GM18951 (cell line): ENCODE data around the gene ZMYND8.
"Not testable (repeated sequence)": the region's sequence is repeated elsewhere in the genome, so short reads cannot be mapped to it uniquely, and the experiment has no call there.

Experiments
- POLR2A ChIP-seq: IDR thresholded peaks from 4 replicates; pipeline ENCODE4 v1.6.1; 2011; ENCODE audit warnings: mild to moderate bottlenecking; ENCODE audit not compliant: insufficient read length, insufficient read depth; ENCODE audit errors: extremely low read depth
- in situ Hi-C: fragments of 300-500 bp; cut with MboI; formaldehyde crosslinking; loops from one replicate; pipeline ENCODE4 v1.12.0; 2022; ENCODE audit warnings: low sequenced_read_pairs, mixed read lengths, inconsistent platforms; ENCODE audit not compliant: unreplicated experiment

The ZMYND8 gene

GRCh38 chr20:47310729-47311128 is 45.8 kb downstream of the ZMYND8 start:
- no peak for TF ChIP-seq POLR2A
- in situ Hi-C loops: no loop called here

GRCh38 chr20:47309806-47310426 is 46.6 kb downstream of the ZMYND8 start:
- no peak for TF ChIP-seq POLR2A
- in situ Hi-C loops: no loop called here

- in situ Hi-C loops: no loop called here
These were observed 47.1 kb downstream of the ZMYND8 start for GRCh38 chr20:47309394-47309793.

GRCh38 chr20:47307569-47307968 is 48.9 kb downstream of the ZMYND8 start:
- in situ Hi-C loops: not testable (repeated sequence)

More at GRCh38 chr20:47309394-47309793, 47.1 kb downstream of the ZMYND8 start:
- no peak for TF ChIP-seq POLR2A

- in situ Hi-C loops: no loop called here
- TF ChIP-seq POLR2A: no peak
These were observed 49.6 kb downstream of the ZMYND8 start for GRCh38 chr20:47306755-47307370.

GRCh38 chr20:47306095-47306494 is 50.4 kb downstream of the ZMYND8 start:
- TF ChIP-seq POLR2A: no peak
- in situ Hi-C loops: no loop called here

GRCh38 chr20:47305667-47306066 is 50.8 kb downstream of the ZMYND8 start:
- TF ChIP-seq POLR2A: no peak
- in situ Hi-C loops: no loop called here

- in situ Hi-C loops: no loop called here
- TF ChIP-seq POLR2A: no peak
These were observed 52.2 kb downstream of the ZMYND8 start for GRCh38 chr20:47304287-47304686.

GRCh38 chr20:47303736-47304135 is 52.8 kb downstream of the ZMYND8 start:
- in situ Hi-C loops: no loop called here
- TF ChIP-seq POLR2A: no peak

GRCh38 chr20:47300071-47300470 is 56.4 kb downstream of the ZMYND8 start:
- in situ Hi-C loops: no loop called here
- no peak for TF ChIP-seq POLR2A

- in situ Hi-C loops: no loop called here
- TF ChIP-seq POLR2A: no peak
These were observed 57.9 kb downstream of the ZMYND8 start for GRCh38 chr20:47298624-47299023.

GRCh38 chr20:47297746-47298145 is 58.8 kb downstream of the ZMYND8 start:
- TF ChIP-seq POLR2A: no peak
- in situ Hi-C loops: no loop called here

- TF ChIP-seq POLR2A: no peak
- in situ Hi-C loops: no loop called here
These were observed 59.5 kb downstream of the ZMYND8 start for GRCh38 chr20:47296950-47297349.

- TF ChIP-seq POLR2A: no peak
- in situ Hi-C loops: no loop called here
These were observed 60.5 kb downstream of the ZMYND8 start for GRCh38 chr20:47295921-47296426.
